ENCODE results near the gene DQX1. TPM values are rescaled to one million over a fixed set of nuclear protein-coding genes. Genes with fewer than 3 reads are reported as not detected.

Gene DQX1
- polyA plus RNA-seq, 1 experiment: not detected

DNA sequence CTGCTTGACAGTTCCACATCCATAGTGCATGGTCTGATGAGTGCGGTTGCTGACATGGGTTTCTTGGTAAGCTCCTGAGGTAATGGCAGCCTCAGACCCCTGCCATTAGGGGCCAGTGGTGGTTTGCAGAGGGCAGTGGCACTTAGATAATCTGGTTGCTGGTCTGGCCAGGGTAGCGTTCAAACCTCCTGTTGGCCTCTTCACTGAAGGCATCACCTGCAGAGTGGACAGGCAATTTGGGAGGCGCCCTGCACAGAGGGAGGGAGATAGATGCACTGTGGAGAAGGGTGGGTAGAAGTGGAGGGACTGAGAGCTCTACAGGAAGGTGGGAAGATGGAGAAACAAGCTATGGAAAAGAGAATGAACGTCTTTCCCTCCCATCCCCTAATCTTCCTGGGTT is 7.4 kb upstream of the DQX1 start:
- Histone ChIP-seq H3K27ac (ENCODE audit: low read depth, low read length) (no peak overlapping the region), H3K4me3 (ENCODE audit: low read depth, low read length) (no peak overlapping the region), H3K27me3 (ENCODE audit: control insufficient read depth, insufficient read depth, low read length) (no peaks in the 10 kb centered on the region), H3K9me3 (ENCODE audit: control insufficient read depth, insufficient read depth, low read length) (peaks cover 4% of the 10 kb centered on the region; the same call in 1 of the 2 replicates)
- ChIA-PET POLR2A (no interaction called here), CTCF (interaction anchor here (0.7 to 4.0 kb wide), 3 partner anchors 9 to 54 kb away, joined by 3 to 42 read pairs (median 3); no protein-coding TSS in a partner anchor)
- no peak for DNase-seq (ENCODE audit: low read depth, low spot score)
- TF ChIP-seq, protein P1, sequence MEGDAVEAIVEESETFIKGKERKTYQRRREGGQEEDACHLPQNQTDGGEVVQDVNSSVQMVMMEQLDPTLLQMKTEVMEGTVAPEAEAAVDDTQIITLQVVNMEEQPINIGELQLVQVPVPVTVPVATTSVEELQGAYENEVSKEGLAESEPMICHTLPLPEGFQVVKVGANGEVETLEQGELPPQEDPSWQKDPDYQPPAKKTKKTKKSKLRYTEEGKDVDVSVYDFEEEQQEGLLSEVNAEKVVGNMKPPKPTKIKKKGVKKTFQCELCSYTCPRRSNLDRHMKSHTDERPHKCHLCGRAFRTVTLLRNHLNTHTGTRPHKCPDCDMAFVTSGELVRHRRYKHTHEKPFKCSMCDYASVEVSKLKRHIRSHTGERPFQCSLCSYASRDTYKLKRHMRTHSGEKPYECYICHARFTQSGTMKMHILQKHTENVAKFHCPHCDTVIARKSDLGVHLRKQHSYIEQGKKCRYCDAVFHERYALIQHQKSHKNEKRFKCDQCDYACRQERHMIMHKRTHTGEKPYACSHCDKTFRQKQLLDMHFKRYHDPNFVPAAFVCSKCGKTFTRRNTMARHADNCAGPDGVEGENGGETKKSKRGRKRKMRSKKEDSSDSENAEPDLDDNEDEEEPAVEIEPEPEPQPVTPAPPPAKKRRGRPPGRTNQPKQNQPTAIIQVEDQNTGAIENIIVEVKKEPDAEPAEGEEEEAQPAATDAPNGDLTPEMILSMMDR (IDR thresholded peaks at IDR 0.05; ENCODE audit: low read depth, low read length): no peak

DNA sequence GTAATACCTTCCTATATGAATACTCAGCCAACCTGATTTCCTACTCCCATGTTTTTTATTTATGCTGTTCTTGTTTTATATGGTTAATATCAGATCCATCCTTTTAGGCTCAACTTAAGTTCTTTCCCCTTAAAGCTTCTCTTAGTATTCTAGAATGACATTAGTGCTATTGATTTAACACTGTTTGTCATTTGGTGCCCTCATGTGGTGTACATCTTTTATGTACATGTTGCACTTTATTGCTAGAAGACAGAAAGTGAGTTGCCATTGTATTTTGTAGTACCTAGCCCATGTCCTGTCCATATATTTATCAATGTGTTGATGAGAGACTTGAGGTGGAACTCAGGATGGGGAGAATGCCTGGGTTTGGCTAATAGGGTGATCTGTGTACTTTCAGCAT is 6.2 kb upstream of the DQX1 start:
- CTCF ChIA-PET: interaction anchor here (0.6 to 4.0 kb wide), 9 partner anchors 48 to 282 kb away, joined by 3 to 42 read pairs (median 3); partner anchors contain the start of genes CCDC142, TTC31 and WBP1
- Histone ChIP-seq H3K27ac (ENCODE audit: low read depth, low read length) (peak overlapping the region; percentile 1), H3K27me3 (ENCODE audit: control insufficient read depth, insufficient read depth, low read length) (no peaks in the 10 kb centered on the region), H3K9me3 (ENCODE audit: control insufficient read depth, insufficient read depth, low read length) (peaks cover 4% of the 10 kb centered on the region; the same call in 1 of the 2 replicates), H3K4me3 (ENCODE audit: low read depth, low read length) (no peak overlapping the region)
- TF ChIP-seq, protein P1 (IDR thresholded peaks at IDR 0.05; ENCODE audit: low read depth, low read length): 0 out of 2 replicates have a peak, but pooled peaks have one; percentile 31
- POLR2A ChIA-PET: interaction anchor here (0.7 to 0.8 kb wide), 3 partner anchors 23 to 92 kb away, joined by 3 read pairs; partner anchors contain the start of genes CCDC142 and TTC31
- no peak for DNase-seq (ENCODE audit: low read depth, low spot score)

DNA sequence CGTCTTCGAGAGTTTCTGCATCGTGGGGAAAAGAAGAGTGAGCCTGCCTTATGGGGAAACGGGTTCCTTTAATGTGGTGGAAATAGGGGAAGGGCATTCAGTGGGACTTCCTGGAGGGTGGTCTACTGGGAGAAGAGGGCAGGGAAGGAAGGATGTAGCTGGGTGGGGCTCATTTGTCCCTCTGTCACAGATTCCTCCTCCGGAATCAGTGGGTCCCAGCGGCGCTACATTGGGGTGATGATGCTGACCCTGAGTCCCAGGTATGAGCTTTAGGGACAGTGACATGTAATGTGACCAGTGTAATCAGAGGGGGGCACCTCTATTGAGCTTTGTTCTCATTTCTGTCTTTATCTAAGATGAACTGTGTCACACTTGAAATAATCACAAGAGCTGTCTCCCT is 5.6 kb upstream of the DQX1 start:
- DNase-seq (ENCODE audit: low read depth, low spot score): no peak
- CTCF ChIA-PET: interaction anchor here (0.6 to 4.0 kb wide), 9 partner anchors 48 to 282 kb away, joined by 3 to 42 read pairs (median 3); partner anchors contain the start of genes CCDC142, TTC31 and WBP1
- Histone ChIP-seq H3K27ac (ENCODE audit: low read depth, low read length) (no peak overlapping the region), H3K9me3 (ENCODE audit: control insufficient read depth, insufficient read depth, low read length) (peaks cover 8% of the 10 kb centered on the region; the same call in 1 of the 2 replicates), H3K27me3 (ENCODE audit: control insufficient read depth, insufficient read depth, low read length) (no peaks in the 10 kb centered on the region), H3K4me3 (ENCODE audit: low read depth, low read length) (no peak overlapping the region)
- TF ChIP-seq, protein P1 (IDR thresholded peaks at IDR 0.05; ENCODE audit: low read depth, low read length): no peak
- POLR2A ChIA-PET: interaction anchor here (0.6 to 1.7 kb wide), 4 partner anchors 57 to 92 kb away, joined by 3 to 7 read pairs (median 4); partner anchors contain the start of gene WBP1

DNA sequence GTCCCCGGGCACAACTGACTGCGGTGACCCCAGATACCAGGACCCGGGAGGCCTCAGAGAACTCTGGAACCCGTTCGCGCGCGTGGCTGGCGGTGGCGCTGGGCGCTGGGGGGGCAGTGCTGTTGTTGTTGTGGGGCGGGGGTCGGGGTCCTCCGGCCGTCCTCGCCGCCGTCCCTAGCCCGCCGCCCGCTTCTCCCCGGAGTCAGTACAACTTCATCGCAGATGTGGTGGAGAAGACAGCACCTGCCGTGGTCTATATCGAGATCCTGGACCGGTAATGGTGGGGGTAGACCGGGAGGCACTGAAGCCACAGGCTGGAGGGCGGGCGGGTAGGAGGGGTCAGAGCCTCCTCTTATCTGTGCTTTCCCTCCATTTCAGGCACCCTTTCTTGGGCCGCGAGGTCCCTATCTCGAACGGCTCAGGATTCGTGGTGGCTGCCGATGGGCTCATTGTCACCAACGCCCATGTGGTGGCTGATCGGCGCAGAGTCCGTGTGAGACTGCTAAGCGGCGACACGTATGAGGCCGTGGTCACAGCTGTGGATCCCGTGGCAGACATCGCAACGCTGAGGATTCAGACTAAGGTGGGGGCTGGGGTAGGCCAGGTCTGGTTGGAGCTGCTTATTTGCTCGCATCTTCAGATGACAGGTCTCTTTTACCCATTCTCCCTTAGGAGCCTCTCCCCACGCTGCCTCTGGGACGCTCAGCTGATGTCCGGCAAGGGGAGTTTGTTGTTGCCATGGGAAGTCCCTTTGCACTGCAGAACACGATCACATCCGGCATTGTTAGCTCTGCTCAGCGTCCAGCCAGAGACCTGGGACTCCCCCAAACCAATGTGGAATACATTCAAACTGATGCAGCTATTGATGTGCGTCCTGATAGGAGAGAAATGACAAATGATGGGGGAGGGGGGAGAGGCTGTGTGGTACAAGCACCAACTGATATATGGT is 4.5 kb upstream of the DQX1 start:
- ChIA-PET CTCF (interaction anchor here (1.8 to 4.0 kb wide), 3 partner anchors 47 to 57 kb away, joined by 9 to 42 read pairs (median 12); partner anchors contain the start of genes CCDC142 and TTC31), POLR2A (interaction anchor here (0.6 to 2.0 kb wide), 12 partner anchors 23 to 72 kb away, joined by 3 to 16 read pairs (median 4); partner anchors contain the start of genes CCDC142, LBX2, LOXL3 and TTC31)
- Histone ChIP-seq H3K27me3 (ENCODE audit: control insufficient read depth, insufficient read depth, low read length) (no peaks in the 10 kb centered on the region), H3K9me3 (ENCODE audit: control insufficient read depth, insufficient read depth, low read length) (peaks cover 10% of the 10 kb centered on the region; the same call in 1 of the 2 replicates), H3K27ac (ENCODE audit: low read depth, low read length) (peak overlapping the region; percentile 21), H3K4me3 (ENCODE audit: low read depth, low read length) (peak overlapping the region; percentile 100)
- TF ChIP-seq, protein P1 (IDR thresholded peaks at IDR 0.05; ENCODE audit: low read depth, low read length): no peak
- no peak for DNase-seq (ENCODE audit: low read depth, low spot score)
